GM12873 (cell line): ENCODE data around the gene ANKRD39.

Experiments used
- TF ChIP-seq, protein P1 (sequence below): IDR thresholded peaks from 2 replicates; pipeline ENCODE4 v1.5.1; 2012; ENCODE audit warnings: low read depth, mild to moderate bottlenecking, moderate library complexity, low read length, control low read depth; ENCODE audit not compliant: insufficient read depth; ENCODE audit errors: missing control alignments

ANKRD39 gene

DNA sequence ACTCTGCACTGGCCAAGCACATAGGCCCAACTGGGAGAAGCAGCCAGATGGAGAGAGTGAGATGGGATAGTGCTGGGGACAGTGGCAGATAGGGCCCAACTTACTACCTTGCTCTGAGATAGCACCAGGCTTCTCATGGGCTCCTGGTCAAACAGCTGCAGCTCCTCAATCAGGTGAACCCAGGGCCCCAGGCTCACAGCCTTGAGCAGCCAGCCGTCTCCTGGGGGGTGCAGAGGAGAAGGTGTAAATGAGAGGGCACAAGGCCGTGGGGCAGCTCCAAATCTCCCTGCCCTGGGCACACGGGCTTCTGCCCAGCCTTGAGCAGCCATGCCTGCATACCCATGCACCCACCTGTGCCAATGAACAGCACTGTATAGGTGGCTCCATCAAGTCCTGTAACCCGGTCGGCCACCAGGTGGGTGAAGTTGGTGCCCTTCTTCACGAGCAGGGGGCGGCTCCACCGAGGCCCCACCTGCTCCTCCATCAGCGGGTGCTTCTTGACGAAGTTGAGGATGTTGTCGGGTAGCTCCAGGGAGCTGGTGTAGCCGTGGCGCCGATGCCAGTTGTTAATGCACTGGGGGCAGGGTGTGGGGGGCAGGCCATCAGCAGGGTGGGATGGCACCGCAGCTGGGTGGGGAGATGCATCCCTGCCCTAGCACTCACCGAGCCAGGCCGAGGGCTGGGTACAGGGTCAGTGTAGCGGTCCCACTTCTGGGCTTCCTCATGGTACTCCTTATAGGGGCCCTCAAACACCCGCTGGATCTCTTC lies 5.9 kb upstream of the ANKRD39 start:
- TF ChIP-seq, protein P1, sequence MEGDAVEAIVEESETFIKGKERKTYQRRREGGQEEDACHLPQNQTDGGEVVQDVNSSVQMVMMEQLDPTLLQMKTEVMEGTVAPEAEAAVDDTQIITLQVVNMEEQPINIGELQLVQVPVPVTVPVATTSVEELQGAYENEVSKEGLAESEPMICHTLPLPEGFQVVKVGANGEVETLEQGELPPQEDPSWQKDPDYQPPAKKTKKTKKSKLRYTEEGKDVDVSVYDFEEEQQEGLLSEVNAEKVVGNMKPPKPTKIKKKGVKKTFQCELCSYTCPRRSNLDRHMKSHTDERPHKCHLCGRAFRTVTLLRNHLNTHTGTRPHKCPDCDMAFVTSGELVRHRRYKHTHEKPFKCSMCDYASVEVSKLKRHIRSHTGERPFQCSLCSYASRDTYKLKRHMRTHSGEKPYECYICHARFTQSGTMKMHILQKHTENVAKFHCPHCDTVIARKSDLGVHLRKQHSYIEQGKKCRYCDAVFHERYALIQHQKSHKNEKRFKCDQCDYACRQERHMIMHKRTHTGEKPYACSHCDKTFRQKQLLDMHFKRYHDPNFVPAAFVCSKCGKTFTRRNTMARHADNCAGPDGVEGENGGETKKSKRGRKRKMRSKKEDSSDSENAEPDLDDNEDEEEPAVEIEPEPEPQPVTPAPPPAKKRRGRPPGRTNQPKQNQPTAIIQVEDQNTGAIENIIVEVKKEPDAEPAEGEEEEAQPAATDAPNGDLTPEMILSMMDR, result no peak

DNA sequence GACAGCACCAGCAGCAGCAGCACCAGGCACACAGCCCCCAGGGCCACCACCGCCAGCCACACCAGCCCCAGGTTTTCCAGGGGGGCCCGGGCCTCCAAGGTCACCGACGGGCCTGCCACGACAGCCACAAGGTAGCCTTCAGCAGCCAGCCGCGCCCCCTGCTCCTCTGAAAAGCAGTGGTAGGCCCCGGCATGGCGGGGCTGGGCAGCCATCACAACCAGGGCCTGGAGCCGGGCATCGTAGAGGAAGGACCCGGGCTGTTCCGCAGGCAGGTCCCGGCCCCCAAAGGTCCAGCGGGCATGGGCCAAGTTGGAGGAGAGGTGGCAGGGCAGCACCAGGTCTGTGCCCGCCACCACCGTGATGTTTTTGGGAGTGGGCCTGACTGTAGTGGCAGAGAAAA lies 3.3 kb upstream of the ANKRD39 start:
- TF ChIP-seq, protein P1, result no peak

DNA sequence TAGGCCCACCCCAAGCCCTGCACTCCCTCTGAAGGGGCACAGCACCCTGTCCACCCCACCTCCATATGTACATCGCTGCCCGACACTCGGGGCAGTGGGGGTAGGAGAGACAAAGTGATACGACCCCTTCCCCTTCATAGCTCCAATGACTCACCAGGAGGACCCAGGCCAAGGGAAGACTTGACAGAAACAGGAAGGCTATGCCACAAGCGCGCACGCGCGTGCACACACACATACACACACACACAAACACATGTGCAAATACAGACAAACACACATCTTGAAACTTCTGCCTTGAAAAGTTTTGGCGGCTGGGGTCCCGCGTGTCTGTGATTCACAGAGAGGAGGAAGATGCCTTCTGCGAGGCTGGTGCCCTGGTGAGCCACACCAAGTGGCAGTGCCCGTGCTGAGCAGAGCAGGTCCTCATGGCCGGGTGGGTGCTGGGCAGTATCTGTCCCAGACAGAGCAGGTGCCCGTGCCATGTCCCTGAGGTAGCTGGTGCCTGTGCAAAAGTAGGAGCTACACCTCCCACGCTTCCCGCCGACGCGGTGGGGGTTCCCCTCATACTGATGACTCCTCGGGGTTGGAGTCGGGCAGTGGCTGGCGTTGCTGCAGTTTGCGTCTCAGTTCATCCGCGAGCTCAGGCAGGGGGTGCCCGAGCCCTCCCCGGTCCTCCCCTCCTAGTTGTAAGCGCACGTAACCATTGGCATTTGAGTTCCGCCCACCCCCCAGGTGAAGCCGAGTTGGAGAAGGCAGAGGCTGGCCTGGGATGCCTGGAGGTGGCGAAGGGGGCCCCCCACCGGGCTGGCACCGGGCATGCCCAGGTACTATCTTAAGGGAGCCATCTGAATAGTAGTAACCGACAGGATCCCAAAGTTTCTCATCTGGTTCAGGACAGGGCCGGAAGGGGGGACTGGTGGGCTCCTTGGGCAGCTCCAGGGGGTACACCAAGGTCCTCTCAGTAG lies 2.5 kb upstream of the ANKRD39 start:
- TF ChIP-seq, protein P1, result no peak

DNA sequence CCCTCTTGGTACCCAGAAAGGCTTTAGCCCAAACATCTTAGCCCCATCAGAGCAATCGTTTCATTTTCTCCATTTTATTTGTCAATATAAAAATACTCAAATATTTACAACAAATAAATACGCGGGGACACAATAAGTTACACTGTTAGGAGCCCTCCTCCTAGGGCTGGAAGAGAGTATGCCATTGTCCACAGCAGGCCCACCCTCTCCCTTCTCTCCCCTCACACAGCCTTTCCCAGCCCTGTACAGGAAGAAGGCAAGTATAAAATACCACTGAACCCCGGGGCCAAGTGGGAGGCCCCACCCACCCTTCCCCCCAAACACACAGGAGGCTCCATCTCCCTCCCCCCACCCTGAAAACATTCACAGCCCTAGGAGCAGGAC lies 1.9 kb upstream of the ANKRD39 start:
- TF ChIP-seq, protein P1, result no peak

DNA sequence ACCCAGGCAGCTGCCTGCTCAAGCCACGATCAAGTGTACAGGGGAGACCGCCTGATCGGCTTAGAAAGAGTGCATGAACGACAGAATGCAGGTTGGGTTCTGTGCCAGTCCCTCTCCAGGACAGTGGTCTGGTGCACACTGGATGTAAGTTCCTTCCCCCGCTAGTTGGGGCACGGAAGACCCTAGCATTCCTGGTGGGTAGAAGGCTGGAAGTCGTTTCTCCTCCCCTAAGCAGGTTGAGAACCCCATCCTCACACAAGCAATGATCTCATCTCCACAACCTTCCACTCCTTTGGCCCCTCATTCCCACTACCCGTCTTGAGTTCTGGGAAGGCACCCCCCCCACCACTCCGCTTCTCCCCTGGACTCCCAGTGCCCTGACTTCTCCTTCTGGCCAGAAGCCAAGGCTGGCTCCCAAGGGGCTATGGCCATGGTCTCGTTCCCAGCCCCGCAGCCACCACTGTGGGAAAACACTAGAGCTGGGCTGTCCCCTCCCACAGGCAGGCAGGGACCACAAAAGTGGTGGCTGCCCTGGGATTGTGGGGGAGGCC lies 1.4 kb upstream of the ANKRD39 start:
- TF ChIP-seq, protein P1, result no peak

DNA sequence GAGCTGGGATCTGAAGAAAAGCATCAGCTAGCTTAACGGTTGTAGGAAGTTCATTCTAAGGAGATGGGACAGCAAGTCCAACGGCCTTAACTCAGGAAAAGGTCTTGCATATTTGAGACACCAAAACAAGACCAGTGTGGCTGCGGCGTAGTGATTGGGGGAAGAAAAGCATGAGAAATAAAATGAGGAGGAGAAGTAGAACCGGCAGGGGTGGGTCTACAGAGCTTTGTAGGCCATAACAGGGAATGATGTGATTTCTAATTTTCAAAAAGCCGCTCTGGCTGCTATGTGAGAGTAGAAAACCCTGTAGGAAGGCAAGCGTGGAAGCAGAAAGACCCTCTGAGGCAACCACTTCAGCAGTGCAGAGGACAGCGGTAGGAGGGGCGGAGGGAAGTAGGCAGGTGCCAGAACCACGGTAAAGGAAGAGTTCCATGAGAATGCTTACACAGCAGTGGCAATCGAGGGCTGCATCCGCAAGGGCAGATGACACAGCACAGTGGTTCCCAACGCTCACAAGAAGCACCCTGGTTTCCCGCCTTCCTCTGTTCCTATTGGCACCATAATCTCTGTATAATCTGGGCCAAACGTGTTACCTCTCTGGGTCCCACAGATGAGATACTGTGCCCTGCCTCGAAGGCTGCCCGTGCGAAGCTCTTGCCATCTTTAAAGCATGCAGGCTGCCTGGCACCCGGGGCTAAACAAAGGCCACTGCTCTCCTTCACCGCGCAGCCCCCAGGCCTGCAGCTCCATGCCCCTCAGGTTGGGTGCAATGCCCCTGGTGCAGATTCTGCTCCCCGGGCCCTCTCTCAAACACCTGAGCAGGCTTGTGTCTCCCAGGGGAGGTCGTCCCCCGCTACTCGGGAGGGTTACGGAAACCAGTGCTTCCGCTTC lies 795 bp downstream of the ANKRD39 start:
- TF ChIP-seq, protein P1, result no peak

DNA sequence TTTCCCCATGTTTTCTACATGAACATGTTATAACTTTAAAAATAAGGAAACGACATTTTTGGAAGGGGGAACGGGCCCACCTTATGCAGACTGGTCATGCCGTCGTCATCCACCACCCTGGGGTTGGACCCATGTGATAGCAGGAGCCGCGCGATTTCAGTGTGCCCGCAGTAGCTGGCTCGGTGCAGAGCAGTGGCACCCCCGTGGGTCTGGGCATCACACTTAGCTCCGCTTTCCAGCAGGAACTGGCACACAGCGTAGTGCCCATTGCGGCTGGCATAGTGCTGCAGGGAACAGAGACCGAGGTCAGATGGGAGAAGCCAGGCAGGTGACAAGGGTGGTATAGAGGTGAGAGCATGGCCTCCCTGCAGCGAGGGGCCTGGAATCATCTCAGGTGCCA lies 4.5 kb downstream of the ANKRD39 start:
- TF ChIP-seq, protein P1, result no peak
